ENCODE data around the gene ARMH2.
A peak's percentile ranks its signal among the peaks of the same experiment; 100 is the strongest.
"Not testable (repeated sequence)": the region's sequence is repeated elsewhere in the genome, so short reads cannot be mapped to it uniquely, and the experiment has no call there.

ARMH2 gene

GRCh38 chr6:24768361-24768760 is 30.4 kb downstream of the ARMH2 start:
- no peak overlapping the region for H3K4me3 ChIP-seq (ENCODE audit: low read depth, low read length)
- no peaks in the 10 kb centered on the region for H3K36me3 ChIP-seq (replicated peaks)
- no peak for DNase-seq
- no peaks in the 10 kb centered on the region for H3K27me3 ChIP-seq (replicated peaks)
- H3K27ac ChIP-seq: no peak overlapping the region
- TF ChIP-seq CTCF (IDR thresholded peaks at IDR 0.05; ENCODE audit: low read depth, low read length, missing control alignments): no peak
- in situ Hi-C loops (cut with HindIII; ENCODE audit: low pct_ligation_motif_present, low sequenced_read_pairs): no loop called here

DNA sequence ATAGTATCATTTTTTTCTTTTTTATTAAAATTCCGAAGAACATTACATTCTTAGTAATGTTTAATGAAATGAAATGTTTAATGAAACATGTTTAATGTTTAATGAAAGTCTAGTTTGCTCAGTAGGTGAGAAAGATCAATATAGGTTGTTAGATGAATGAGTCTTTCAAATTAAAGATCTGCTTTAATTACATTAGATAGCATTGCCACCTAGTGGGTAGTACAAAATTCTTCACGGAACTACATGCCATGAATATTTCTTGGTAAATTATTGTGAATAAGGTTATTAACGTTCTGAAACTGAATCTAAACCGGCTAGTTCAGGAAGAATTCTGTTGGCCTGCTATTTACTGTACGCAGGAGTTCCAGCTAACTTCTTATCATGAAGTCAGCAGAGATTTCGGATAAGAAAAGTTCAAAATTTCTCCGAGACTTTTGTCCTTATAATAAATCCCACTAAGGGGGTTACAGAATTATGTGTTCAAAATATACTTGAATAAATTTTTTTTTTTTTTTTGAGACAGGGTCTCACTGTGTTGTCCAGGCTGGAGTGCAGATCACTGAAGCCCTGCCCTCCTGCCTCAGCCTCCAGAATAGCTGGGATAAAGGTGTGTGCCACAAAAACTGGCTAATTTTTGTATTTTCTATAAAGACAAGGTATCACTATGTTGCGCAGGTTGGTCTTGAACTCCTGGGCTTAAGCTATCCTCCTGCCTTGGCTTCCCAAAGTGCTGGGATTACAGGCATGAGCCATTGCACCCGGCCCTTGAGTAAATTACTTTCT is 31.8 kb downstream of the ARMH2 start:
- H3K27ac ChIP-seq: no peak overlapping the region
- H3K4me3 ChIP-seq (ENCODE audit: low read depth, low read length): no peak overlapping the region
- TF ChIP-seq CTCF (IDR thresholded peaks at IDR 0.05; ENCODE audit: low read depth, low read length, missing control alignments): peak; percentile 36
- no peaks in the 10 kb centered on the region for H3K27me3 ChIP-seq (replicated peaks)
- in situ Hi-C loops (cut with HindIII; ENCODE audit: low pct_ligation_motif_present, low sequenced_read_pairs): no loop called here
- no peaks in the 10 kb centered on the region for H3K36me3 ChIP-seq (replicated peaks)
- DNase-seq: no peak

GRCh38 chr6:24765968-24766367 is 32.7 kb downstream of the ARMH2 start:
- H3K36me3 ChIP-seq (replicated peaks); H3K27me3 ChIP-seq (replicated peaks); H3K27ac ChIP-seq; H3K4me3 ChIP-seq (ENCODE audit: low read depth, low read length); DNase-seq; in situ Hi-C loops (cut with HindIII; ENCODE audit: low pct_ligation_motif_present, low sequenced_read_pairs): not testable (repeated sequence)

DNA sequence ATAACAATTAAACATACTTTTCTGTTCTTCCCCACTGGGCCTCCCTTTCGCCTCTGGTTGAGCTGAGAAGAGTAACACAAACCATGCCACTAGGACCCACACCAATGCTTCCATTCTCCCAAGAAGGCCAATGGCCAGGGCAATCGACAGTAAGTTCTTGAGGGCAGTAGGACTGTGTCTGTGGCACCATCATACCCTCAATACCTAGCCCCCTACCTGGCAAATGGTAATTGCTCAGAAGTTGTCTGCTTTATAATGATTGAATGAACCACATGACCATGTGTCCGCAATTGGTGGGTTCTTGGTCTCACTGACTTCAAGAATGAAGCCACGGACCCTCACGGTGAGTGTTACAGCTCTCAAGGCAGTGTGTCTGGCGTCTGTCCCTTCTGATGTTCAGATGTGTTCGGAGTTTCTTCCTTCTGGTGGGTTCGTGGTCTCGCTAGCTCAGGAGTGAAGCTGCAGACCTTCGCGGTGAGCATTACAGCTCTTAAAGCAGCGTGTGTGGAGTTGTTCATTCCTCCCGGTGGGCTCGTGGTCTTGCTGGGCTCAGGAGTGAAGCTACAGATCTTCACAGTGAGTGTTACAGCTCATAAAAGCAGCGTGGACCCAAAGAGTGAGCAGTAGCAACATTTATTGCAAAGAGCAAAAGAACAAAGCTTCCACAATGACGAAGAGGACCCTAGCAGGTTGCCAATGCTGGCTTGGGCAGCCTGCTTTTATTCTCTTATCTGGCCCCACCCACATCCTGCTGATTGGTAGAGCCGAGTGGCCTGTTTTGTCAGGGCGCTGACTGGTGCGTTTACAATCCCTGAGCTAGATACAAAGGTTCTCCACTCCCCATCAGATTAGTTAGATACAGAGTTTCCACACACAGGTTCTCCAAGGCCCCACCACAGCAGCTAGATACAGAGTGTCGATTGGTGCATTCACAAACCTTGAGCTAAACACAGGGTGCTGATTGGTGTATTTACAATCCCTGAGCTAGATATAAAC is 33.6 kb downstream of the ARMH2 start:
- H3K36me3 ChIP-seq (replicated peaks); H3K27me3 ChIP-seq (replicated peaks); DNase-seq; H3K4me3 ChIP-seq (ENCODE audit: low read depth, low read length); in situ Hi-C loops (cut with HindIII; ENCODE audit: low pct_ligation_motif_present, low sequenced_read_pairs); H3K27ac ChIP-seq: not testable (repeated sequence)

DNA sequence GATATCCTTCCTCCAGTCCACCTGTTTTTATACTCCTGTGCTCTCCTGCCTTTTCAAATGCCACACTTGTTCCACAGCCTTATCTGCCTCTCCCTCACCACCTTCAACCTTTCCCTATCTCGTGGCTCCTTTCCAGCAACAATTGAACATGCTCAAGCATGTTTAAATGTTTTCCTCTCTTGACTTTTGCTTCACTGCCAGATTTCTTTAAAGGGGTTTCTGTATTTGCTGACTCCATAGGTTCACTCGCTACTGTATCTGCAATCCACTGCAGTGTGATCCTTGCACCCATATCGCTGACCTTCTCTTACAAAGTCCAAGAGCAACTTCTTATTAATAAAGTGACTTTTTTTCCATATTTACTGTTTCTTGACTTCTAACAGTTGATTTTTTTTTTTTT is 35.1 kb downstream of the ARMH2 start:
- Histone ChIP-seq H3K4me3 (ENCODE audit: low read depth, low read length) (no peak overlapping the region), H3K36me3 (replicated peaks) (no peaks in the 10 kb centered on the region), H3K27ac (no peak overlapping the region), H3K27me3 (replicated peaks) (no peaks in the 10 kb centered on the region)
- in situ Hi-C loops (cut with HindIII; ENCODE audit: low pct_ligation_motif_present, low sequenced_read_pairs): no loop called here
- no peak for DNase-seq
- TF ChIP-seq CTCF (IDR thresholded peaks at IDR 0.05; ENCODE audit: low read depth, low read length, missing control alignments): no peak

- DNase-seq: no peak
- H3K27me3 ChIP-seq (replicated peaks): no peaks in the 10 kb centered on the region
- no peak overlapping the region for H3K4me3 ChIP-seq (ENCODE audit: low read depth, low read length)
- in situ Hi-C loops (cut with HindIII; ENCODE audit: low pct_ligation_motif_present, low sequenced_read_pairs): no loop called here
- no peak for TF ChIP-seq CTCF (IDR thresholded peaks at IDR 0.05; ENCODE audit: low read depth, low read length, missing control alignments)
- H3K36me3 ChIP-seq (replicated peaks): no peaks in the 10 kb centered on the region
- no peak overlapping the region for H3K27ac ChIP-seq
Measured at GRCh38 chr6:24761851-24762250, 36.9 kb downstream of the ARMH2 start.

All from brain microvascular endothelial cell (primary cell).